Karpas-422 (cell line): ENCODE results near the gene EEF1AKMT2. TPM values are rescaled to one million over a fixed set of nuclear protein-coding genes. Genes with fewer than 3 reads are reported as not detected.

Experiments used
- DNase-seq: peaks from one replicate; pipeline ENCODE4 v3.0.0-alpha.2; 2015
- H2AFZ ChIP-seq: fragments of 200-600 bp; sonication (generic); 2 replicates; pipeline ENCODE4 v1.6.1; 2014; ENCODE audit warnings: antibody characterized with exemption, low read length, mixed read lengths
- H3K27ac ChIP-seq: fragments of 200-600 bp; sonication (generic); 2 replicates; pipeline ENCODE4 v1.5.1; 2014; ENCODE audit warnings: mild to moderate bottlenecking, low read length, moderate library complexity
- H3K27me3 ChIP-seq: fragments of 200-600 bp; sonication (generic); 2 replicates; pipeline ENCODE4 v1.6.1; 2014; ENCODE audit warnings: low read length, mixed read lengths
- H3K36me3 ChIP-seq: fragments of 200-600 bp; sonication (generic); 2 replicates; pipeline ENCODE4 v1.6.1; 2014; ENCODE audit warnings: low read length, mixed read lengths; ENCODE audit not compliant: insufficient read depth
- H3K4me1 ChIP-seq: fragments of 200-600 bp; sonication (generic); 2 replicates; pipeline ENCODE4 v1.6.1; 2014; ENCODE audit warnings: mild to moderate bottlenecking, low read length, mixed read lengths
- H3K4me2 ChIP-seq: fragments of 200-600 bp; sonication (generic); 2 replicates; pipeline ENCODE4 v1.6.1; 2014; ENCODE audit warnings: low read length, low read depth, mild to moderate bottlenecking; ENCODE audit not compliant: poor library complexity, severe bottlenecking
- H3K4me3 ChIP-seq: fragments of 200-600 bp; sonication (generic); 2 replicates; pipeline ENCODE4 v1.5.1; 2014; ENCODE audit warnings: mild to moderate bottlenecking, antibody characterized with exemption, low read length, mixed read lengths
- H3K79me2 ChIP-seq: fragments of 200-600 bp; sonication (generic); 2 replicates; pipeline ENCODE4 v1.6.1; 2014; ENCODE audit warnings: mild to moderate bottlenecking, low read length, mixed read lengths
- H3K9ac ChIP-seq: fragments of 200-600 bp; sonication (generic); 2 replicates; pipeline ENCODE4 v1.6.0; 2014; ENCODE audit warnings: low read length
- H3K9me2 ChIP-seq: fragments of 200-600 bp; sonication (generic), shearing (Covaris generic); replicated peaks from 2 replicates; pipeline ENCODE4 v1.6.0; 2014; ENCODE audit warnings: mild to moderate bottlenecking, low read length, moderate library complexity; ENCODE audit not compliant: insufficient read depth
- H3K9me3 ChIP-seq: fragments of 300-700, 200-600 bp; sonication (generic); 2 replicates; pipeline ENCODE4 v1.6.1; 2014; ENCODE audit warnings: low read length, mixed read lengths
- H4K20me1 ChIP-seq: fragments of 200-600 bp; sonication (generic); 2 replicates; pipeline ENCODE4 v1.6.1; 2014; ENCODE audit warnings: mild to moderate bottlenecking, antibody characterized with exemption, low read length, low read depth; ENCODE audit not compliant: insufficient read depth
- total RNA-seq: library from RNA; depleted of rRNA; stranded (reverse); fragments of >200 nt; shearing (Covaris generic); gene quantifications from 2 replicates; pipeline ENCODE4 v1.2.3, GENCODE V29; 2014; ENCODE audit warnings: low replicate concordance

The EEF1AKMT2 gene
- total RNA-seq, 1 experiment from 2014 or later: 38.3 TPM

DNA sequence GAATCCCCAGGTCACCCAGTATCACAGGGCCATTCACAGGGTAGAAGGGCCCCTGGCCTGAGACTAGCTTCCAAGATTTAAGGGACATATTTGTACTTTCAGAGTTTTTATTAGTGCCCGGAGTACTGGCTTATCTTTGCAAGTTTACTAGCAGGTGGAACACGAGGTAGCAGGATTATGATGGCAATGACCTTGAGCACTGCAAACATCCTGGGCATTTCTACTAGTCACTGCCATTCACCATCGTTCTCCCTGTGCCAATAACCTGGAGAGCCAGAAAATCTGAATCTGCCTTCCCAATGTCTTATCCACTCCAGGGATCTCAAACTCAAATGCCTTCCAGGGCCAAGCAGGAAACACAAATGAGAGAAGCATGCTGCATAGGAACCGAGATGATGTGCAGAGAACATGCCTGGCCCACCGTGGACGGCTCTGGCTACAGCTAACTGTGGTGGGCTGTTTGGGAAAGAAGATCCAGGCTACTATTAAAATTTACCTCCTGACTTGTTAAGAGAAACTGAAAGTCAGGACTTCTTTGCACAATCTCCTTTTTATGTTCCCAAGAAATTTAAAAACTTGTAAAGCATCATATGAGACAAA lies 64.2 kb downstream of the EEF1AKMT2 start:
- Histone ChIP-seq H3K79me2 (peaks cover 100% of the 10 kb centered on the region), H3K4me1 (peaks cover 96% of the 10 kb centered on the region), H3K27me3 (no peaks in the 10 kb centered on the region), H3K27ac (no peak overlapping the region), H3K9ac (no peak overlapping the region), H3K4me3 (no peak overlapping the region), H3K36me3 (peaks cover 36% of the 10 kb centered on the region; the same call in 1 of the 2 replicates), H3K9me3 (no peaks in the 10 kb centered on the region), H3K9me2 (no peaks in the 10 kb centered on the region), H3K4me2 (no peak overlapping the region), H4K20me1 (0 out of 2 replicates have a peak, but pooled peaks cover 4% of the 10 kb centered on the region), H2AFZ (no peak overlapping the region)
- DNase-seq: no peak

- Histone ChIP-seq H3K79me2 (peaks cover 100% of the 10 kb centered on the region), H3K27me3 (no peaks in the 10 kb centered on the region), H2AFZ (no peak overlapping the region), H4K20me1 (0 out of 2 replicates have a peak, but pooled peaks cover 4% of the 10 kb centered on the region), H3K9me3 (no peaks in the 10 kb centered on the region), H3K4me1 (peaks cover 100% of the 10 kb centered on the region), H3K9ac (no peak overlapping the region), H3K4me2 (no peak overlapping the region), H3K27ac (peak overlapping the region; percentile 71; the same call in 1 of the 2 replicates), H3K4me3 (no peak overlapping the region), H3K36me3 (peaks cover 26% of the 10 kb centered on the region; the same call in 1 of the 2 replicates), H3K9me2 (no peaks in the 10 kb centered on the region)
- DNase-seq: no peak
These were observed 65.9 kb downstream of the EEF1AKMT2 start for GRCh38 chr10:124725791-124726190.

DNA sequence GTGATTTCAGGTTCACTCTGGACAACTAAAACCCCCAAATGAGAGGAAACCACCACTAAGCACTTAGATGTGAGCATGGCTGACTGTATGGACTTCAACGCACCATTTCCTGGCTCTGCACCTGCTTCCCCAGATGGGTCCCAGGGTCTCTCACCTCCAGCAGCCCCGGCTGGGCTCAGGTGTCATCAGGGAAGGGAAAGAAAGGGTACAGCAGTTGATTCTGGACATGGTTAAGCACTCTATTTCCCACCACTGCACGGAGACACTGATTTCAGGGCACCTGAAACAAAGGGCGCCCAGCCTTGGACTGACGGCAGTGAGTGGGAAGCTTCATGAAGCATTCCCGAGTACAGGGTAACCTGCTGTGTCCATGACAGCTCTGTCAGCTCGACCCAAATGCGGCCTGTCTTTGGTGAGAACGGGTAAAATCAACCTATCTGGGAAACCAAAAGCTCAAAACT lies 66.5 kb downstream of the EEF1AKMT2 start:
- H3K27me3 ChIP-seq: no peaks in the 10 kb centered on the region
- peaks cover 20% of the 10 kb centered on the region; the same call in 1 of the 2 replicates for H3K36me3 ChIP-seq
- peaks cover 100% of the 10 kb centered on the region for H3K4me1 ChIP-seq
- DNase-seq: no peak
- 0 out of 2 replicates have a peak, but pooled peaks cover 4% of the 10 kb centered on the region for H4K20me1 ChIP-seq
- H3K27ac ChIP-seq: peak overlapping the region; percentile 71
- H3K4me3 ChIP-seq: no peak overlapping the region
- H3K9me2 ChIP-seq: no peaks in the 10 kb centered on the region
- peak overlapping the region; percentile 38; the same call in 1 of the 2 replicates for H3K9ac ChIP-seq
- peaks cover 100% of the 10 kb centered on the region for H3K79me2 ChIP-seq
- H2AFZ ChIP-seq: no peak overlapping the region
- H3K9me3 ChIP-seq: no peaks in the 10 kb centered on the region
- peak overlapping the region; percentile 39 for H3K4me2 ChIP-seq

DNA sequence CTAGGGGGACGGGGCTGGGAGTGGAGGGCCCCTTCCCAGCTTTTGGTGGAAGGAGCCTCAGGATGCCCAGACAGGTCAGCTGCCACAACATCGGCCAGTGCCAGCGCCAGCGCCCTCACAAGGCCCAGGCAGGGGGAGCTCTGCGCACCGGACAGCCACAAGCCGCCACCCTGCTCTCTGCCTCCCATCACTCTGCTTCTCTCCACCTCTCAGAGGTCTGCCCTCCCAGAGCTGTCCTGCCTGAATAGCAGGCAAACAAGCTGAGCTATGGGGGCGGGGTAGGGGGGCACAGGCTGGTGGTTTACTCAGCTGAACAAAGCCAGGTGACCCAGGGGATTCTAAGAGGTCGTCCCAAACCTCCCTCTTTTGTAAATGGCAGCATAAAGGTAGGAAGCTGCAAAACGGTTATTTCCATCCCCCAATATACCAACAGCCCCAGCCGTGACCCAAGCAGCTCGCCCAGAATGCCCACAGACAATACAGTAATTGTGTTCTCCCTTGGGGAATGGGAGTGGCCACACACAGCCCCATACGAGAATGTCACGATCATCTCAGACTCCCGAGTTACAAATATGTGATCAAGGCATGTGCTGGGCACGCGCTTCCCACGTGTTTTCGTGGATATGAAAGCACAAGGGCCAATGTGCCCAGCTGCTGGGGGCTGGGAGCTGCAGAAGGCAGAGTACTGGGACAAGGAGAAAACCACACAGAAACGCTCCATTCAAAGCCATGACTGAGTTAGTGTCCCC lies 67.2 kb downstream of the EEF1AKMT2 start:
- Histone ChIP-seq H3K36me3 (peaks cover 16% of the 10 kb centered on the region; the same call in 1 of the 2 replicates), H3K9ac (peak overlapping the region; percentile 38), H3K4me3 (no peak overlapping the region)

GRCh38 chr10:124723826-124724225 lies 67.9 kb downstream of the EEF1AKMT2 start:
- Histone ChIP-seq H3K27me3 (no peaks in the 10 kb centered on the region), H3K4me3 (no peak overlapping the region), H2AFZ (no peak overlapping the region), H3K36me3 (peaks cover 16% of the 10 kb centered on the region; the same call in 1 of the 2 replicates), H3K9me2 (no peaks in the 10 kb centered on the region), H3K27ac (peak overlapping the region; percentile 71), H3K4me1 (peaks cover 100% of the 10 kb centered on the region), H3K9me3 (no peaks in the 10 kb centered on the region), H3K4me2 (peak overlapping the region; percentile 39), H3K79me2 (peaks cover 100% of the 10 kb centered on the region), H4K20me1 (0 out of 2 replicates have a peak, but pooled peaks cover 4% of the 10 kb centered on the region), H3K9ac (peak overlapping the region; percentile 38)
- no peak for DNase-seq

More for the DNA sequence above, 67.2 kb downstream of the EEF1AKMT2 start:
- Histone ChIP-seq H3K9me2 (no peaks in the 10 kb centered on the region), H3K9me3 (no peaks in the 10 kb centered on the region), H3K27ac (peak overlapping the region; percentile 71), H4K20me1 (0 out of 2 replicates have a peak, but pooled peaks cover 4% of the 10 kb centered on the region), H2AFZ (no peak overlapping the region), H3K79me2 (peaks cover 100% of the 10 kb centered on the region), H3K27me3 (no peaks in the 10 kb centered on the region), H3K4me1 (peaks cover 100% of the 10 kb centered on the region), H3K4me2 (peak overlapping the region; percentile 39)
- no peak for DNase-seq

DNA sequence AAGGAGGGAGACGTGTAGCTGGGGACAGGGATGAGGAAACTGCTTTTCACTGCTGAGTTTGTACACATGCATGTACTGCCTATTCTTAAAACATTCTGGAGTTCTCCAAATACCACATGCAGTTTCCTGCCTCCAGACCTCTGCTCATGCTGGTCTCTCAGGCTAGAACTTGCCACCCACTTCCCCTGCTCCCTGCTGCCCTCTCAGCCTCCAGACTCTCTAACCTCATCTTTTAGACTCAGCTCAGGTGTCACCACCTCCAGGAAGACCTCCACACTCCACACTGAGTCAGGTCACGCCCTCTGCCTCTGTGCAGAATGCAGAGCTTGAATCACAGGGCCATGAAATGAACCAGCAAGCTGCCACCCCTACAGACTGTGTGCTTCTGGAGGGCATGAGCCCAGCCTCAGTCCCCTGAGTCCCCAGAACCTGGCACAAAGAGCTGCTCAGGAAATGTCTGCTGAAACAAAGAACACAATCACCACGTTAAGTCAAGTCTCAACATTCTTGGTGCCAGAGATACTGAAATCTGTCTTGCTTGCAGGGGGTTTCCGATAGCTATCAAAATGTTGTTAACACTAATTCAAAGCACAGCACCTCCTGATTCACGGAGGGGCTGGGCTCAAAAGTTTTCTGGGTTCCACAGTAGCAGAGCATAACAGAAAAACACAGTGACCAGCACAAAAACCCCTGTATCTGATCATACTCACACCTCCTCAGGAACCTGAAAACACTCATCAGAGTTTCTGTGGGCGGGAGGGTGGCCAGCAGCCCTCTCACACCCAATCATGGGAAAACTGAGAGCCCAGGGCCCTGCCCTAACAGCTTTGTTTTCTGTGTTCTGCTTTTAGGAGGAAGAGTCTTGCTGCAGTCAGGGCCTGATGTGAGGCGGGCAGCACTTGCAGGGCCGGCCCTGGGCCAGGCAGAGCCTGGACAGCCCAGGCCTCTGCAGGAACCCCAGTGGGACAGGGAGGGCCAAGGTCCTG lies 68.6 kb downstream of the EEF1AKMT2 start:
- H3K79me2 ChIP-seq: peaks cover 100% of the 10 kb centered on the region

GRCh38 chr10:124721330-124722045 lies 70.2 kb downstream of the EEF1AKMT2 start:
- H3K4me1 ChIP-seq: peaks cover 95% of the 10 kb centered on the region
- no peak overlapping the region for H2AFZ ChIP-seq
- peaks cover 11% of the 10 kb centered on the region; the same call in 1 of the 2 replicates for H3K36me3 ChIP-seq
- peak overlapping the region; percentile 18; the same call in 1 of the 2 replicates for H3K9ac ChIP-seq
- H4K20me1 ChIP-seq: peaks cover 25% of the 10 kb centered on the region
- peak overlapping the region; percentile 39 for H3K4me2 ChIP-seq
- peaks cover 100% of the 10 kb centered on the region for H3K79me2 ChIP-seq
- H3K4me3 ChIP-seq: no peak overlapping the region
- H3K9me3 ChIP-seq: no peaks in the 10 kb centered on the region
- H3K27me3 ChIP-seq: no peaks in the 10 kb centered on the region
- H3K9me2 ChIP-seq: no peaks in the 10 kb centered on the region
- H3K27ac ChIP-seq: peak overlapping the region; percentile 71
- no peak for DNase-seq

More for the DNA sequence above, 68.6 kb downstream of the EEF1AKMT2 start:
- Histone ChIP-seq H3K27me3 (no peaks in the 10 kb centered on the region), H2AFZ (no peak overlapping the region), H3K4me3 (no peak overlapping the region), H3K9me3 (no peaks in the 10 kb centered on the region), H3K4me2 (peak overlapping the region; percentile 39), H3K27ac (peak overlapping the region; percentile 71), H3K4me1 (peaks cover 100% of the 10 kb centered on the region), H3K9me2 (no peaks in the 10 kb centered on the region), H3K9ac (peak overlapping the region; percentile 38), H4K20me1 (peaks cover 12% of the 10 kb centered on the region; the same call in 1 of the 2 replicates), H3K36me3 (peaks cover 12% of the 10 kb centered on the region; the same call in 1 of the 2 replicates)
- DNase-seq: peak; percentile 63
